RCC 7860 (cell line): Measurements from ENCODE around the gene THSD7B.
A peak's percentile ranks its signal among the peaks of the same experiment; 100 is the strongest.

ENCODE experiments used
- DNase-seq: peaks from one replicate; pipeline ENCODE4 v3.0.0-alpha.2; 2015; ENCODE audit warnings: low spot score
- FAIRE-seq: peaks from 2 replicates; lab custom pipeline; 2012; peaks lifted over from hg19 to GRCh38; lab: Jason Lieb, UNC

The THSD7B gene

DNA sequence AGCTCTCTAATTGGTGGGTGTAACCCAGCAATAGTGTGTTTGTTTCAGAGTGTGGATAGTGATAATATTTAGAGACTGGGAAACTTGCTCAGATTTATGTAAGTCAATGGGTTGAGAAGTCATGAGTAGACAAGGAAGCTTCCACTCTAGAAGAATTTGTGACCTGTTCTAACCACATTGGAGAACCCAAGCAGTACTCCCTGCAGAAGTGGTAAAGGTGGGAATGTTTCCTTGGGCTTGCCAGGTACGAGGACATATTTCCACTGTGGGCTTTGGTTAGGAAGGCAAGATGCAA, 350.4 kb downstream of the THSD7B start:
- FAIRE-seq (no peak), DNase-seq (no peak)

DNA sequence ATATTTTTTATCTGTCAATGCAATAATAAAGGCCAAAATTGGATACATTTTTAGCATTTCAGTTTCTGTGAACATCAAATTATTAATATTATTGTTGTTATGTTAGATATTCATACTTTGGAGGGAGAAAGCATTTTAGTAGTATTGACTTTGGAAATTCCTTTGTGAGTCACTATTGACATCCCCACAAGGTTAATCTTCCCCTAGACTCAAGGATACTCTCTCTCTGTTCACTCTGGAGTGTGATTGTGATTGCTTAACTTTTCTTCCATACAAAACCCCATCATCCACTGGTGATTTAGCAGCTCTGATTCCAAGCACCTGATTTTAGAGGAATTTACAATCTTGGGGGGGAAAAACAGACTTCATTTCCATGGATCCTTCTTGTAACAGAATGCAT, 352.0 kb downstream of the THSD7B start:
- DNase-seq (peak; percentile 49), FAIRE-seq (peak; percentile 84)

DNA sequence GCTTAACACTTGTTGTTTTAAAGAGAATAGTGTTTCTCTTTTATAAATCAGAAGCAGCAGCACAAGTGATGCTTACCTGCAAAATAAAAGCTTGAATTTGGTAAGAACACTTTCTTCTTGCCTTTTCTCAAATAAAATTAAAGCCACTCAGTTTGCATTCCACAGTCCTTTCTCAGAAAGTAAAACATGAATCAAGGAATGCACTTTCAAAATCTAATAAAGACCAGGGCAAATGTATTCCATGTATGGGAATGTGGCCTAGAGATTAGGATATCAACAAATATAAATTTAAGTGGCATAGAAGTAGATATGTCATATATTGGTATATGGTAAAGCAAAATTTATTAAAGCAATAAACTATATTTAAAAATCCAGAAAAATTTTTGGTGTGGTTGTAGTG, 352.8 kb downstream of the THSD7B start:
- FAIRE-seq = no peak
- no peak for DNase-seq

GRCh38 chr2:137123226-137123625, 357.9 kb downstream of the THSD7B start:
- FAIRE-seq = peak; percentile 86
- peak; percentile 72 for DNase-seq

DNA sequence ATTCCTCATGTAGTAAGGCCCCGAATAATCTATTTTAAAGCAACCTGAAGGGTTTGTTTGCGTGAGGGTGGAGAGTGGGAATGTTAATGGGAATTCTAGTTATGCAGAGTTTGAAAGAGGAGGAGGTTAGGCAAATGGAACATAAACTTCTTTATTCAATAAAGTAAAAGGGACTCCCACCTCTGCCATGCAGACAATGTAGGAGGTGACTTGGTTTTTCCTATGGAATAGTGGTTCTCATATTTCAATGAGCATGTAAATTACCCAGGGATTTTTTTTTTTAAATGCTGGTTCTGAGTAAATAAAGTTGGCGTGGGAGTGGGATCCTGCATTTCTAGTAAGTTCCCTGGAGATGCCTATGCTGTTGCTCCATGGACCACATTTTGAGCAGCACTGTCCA, 367.9 kb downstream of the THSD7B start:
- DNase-seq = no peak
- no peak for FAIRE-seq

GRCh38 chr2:137138263-137138662, 372.9 kb downstream of the THSD7B start:
- DNase-seq (no peak), FAIRE-seq (no peak)

- no peak for FAIRE-seq
- DNase-seq = no peak
Observed at GRCh38 chr2:137151731-137152130, 386.4 kb downstream of the THSD7B start.

- no peak for DNase-seq
- no peak for FAIRE-seq
Observed at GRCh38 chr2:137154946-137155345, 389.6 kb downstream of the THSD7B start.

- no peak for FAIRE-seq
Observed at GRCh38 chr2:137155356-137156104, 390.2 kb downstream of the THSD7B start.

GRCh38 chr2:137156221-137156844, 391.0 kb downstream of the THSD7B start:
- FAIRE-seq = no peak
- DNase-seq = no peak

More at GRCh38 chr2:137155356-137156104, 390.2 kb downstream of the THSD7B start:
- DNase-seq = peak; percentile 33

GRCh38 chr2:137157851-137158250, 392.5 kb downstream of the THSD7B start:
- FAIRE-seq (no peak), DNase-seq (no peak)

- DNase-seq (no peak), FAIRE-seq (no peak)
Observed at GRCh38 chr2:137161250-137161649, 395.9 kb downstream of the THSD7B start.

- DNase-seq (no peak), FAIRE-seq (no peak)
Observed at GRCh38 chr2:137165968-137166367, 400.6 kb downstream of the THSD7B start.

- FAIRE-seq (no peak), DNase-seq (no peak)
Observed at GRCh38 chr2:137167651-137168050, 402.3 kb downstream of the THSD7B start.

DNA sequence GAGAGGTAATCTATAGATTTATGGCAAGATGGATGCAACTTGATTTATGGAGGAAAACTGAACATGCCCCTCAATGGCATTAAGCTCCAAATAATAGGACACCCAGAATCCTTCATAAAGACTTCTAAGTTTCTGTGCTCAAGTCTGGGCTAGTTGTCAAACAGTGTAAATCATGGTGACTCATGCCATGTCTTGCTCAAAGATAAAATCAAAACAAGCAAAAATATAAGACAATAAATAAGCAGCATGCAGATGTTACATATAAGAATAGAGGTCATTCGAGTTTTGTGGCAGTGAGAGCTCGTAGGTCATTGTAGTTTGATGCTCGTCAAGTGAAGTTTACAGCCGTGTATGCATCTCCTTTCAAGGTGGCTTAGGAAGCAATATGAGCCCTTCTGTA, 403.2 kb downstream of the THSD7B start:
- no peak for FAIRE-seq
- DNase-seq = no peak

DNA sequence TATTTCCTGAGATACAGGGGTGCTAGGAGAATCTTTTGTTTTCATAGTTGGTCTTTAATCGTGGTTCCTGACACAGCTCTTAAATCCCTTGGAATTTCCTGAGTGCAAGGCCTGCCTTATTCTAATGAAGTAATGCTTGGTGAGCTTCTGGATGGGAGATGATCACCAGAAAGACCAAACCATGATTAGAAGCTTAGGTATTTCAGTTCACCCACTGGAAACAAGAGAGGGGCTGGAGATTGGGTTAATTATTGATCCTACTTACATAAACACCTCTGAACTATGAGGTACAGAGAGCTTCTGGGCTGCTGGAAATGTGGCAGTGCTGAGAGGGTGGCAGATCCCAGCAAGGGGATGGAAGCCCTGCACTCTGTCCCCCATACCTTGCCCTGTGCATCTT, 406.8 kb downstream of the THSD7B start:
- DNase-seq (peak; percentile 92), FAIRE-seq (peak; percentile 97)

DNA sequence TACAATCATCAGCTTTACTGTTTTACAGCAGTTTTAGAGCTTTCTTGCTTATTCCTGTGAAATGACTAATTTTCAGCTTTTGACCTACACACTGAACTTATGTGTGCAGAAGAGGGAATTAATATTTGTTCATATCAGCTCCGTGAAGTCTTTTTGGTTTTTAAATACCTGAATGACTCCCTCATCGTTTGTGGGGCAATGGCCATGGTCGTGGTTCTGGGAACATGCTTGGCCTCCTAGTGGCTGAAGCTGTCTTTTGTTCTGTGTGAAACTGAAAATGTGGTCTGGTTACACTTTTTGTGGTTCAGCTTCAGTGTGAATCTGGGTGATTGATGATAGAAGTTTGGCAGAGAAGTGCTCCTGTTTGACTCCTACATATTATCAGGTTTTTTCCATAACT, 408.1 kb downstream of the THSD7B start:
- peak; percentile 91 for FAIRE-seq
- DNase-seq = peak; percentile 84

DNA sequence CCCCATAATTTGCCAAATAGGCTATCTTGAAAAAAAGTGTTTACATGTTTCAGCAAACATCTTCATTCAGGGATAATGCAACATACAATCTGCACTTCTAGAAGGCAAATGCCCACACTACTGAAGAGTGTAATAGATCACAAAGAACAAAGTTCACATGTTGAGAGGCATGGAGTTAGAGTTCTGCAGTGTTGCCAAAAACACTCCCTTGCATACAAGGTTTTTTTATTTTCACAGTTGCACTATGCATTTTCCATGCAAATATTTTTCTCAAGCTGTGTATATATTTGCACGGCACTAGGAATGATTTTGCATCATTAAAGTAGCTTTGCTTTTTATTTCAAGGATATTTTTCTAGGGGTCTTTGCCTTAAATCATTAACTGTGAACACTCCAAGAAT, 409.9 kb downstream of the THSD7B start:
- no peak for FAIRE-seq
- DNase-seq = no peak

DNA sequence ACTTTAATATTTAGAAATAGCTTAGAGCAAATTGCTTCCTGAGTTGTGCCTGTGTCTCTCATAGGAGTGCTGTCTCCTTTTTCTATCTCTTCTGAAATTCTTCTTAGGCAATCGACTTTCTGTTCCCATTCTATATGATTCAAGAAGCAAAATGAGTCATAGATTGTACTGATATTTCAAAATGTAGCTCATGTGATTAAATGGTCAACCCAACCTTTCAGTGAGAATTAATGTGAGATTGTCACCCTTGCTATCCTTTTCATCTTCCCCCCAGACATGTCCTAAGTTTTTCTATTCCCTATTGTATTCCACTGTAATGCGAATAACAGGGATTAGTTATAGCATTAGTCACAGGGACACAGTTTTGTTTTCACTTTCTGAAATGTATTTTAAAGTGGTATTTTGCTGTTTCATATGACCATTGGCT, 413.6 kb downstream of the THSD7B start:
- peak; percentile 84 for FAIRE-seq
- peak; percentile 76 for DNase-seq

- FAIRE-seq = peak; percentile 79
- DNase-seq = peak; percentile 46
Observed at GRCh38 chr2:137179542-137179941, 414.2 kb downstream of the THSD7B start.

GRCh38 chr2:137180012-137180411, 414.7 kb downstream of the THSD7B start:
- DNase-seq (no peak), FAIRE-seq (no peak)

DNA sequence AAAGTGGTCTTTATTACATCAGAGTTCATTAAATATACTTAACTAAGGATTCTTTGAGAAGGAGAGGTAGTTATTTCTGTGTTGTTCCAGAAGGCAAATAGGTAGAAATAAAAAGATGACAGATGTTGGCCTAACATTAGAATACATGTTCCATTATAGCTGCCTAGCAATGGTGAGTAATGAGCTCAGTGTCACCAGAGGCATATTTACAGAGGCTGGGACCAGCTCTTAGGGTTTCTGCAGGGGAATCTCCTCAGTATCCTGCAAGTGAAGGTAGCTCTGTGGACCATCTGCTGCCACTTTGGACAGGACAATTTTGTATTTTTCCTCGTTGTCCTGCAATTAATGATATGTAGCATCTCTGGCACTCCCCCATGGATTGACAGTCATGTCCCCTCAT, 416.0 kb downstream of the THSD7B start:
- FAIRE-seq = no peak
- DNase-seq = no peak

GRCh38 chr2:137182071-137182470, 416.7 kb downstream of the THSD7B start:
- FAIRE-seq (no peak), DNase-seq (no peak)
